IPS DF 4.7 (cell line): ENCODE data around the gene GMDS.

ENCODE experiments used
- DNase-seq: peaks from one replicate; pipeline ENCODE4 v3.0.0-alpha.2; 2013; ENCODE audit warnings: low spot score; ENCODE audit errors: extremely low read depth

GMDS gene

DNA sequence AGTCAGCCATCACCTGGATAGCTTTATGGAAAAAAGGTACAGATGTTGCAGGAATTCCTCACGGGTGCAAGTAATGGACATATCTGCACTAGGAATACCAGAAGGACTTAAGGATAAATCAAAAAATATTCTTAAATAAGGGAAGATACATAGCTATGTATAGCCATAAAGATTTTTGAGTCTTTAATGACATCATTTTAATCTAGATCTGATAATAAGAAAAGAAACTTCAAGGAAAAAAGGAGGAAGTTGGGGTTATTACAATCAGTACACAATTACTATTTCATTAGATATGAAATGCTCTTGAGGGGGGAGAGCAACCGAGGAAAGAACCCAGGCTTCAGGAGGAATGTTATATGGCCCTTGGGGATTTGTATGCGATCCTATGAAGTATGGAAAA, 525.5 kb downstream of the GMDS start:
- DNase-seq = no peak

DNA sequence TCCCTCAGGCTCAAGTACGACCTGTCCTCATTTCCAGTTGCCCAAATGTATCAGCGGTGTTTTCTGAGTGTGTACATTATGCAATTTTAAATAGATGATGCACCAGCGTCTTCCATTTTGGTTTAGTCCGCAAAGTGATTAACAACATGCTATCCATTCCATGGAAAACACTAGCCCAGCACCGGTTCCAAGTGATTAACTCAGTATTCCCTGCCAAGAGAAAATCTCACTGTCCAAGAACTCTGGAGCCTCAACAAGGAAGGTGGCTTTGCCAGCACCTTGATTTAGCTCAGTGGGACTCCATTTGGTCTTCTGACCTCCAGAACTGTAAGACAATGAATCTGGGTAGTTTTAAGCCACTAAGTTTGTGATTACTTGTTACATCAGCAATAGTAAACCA, 528.5 kb downstream of the GMDS start:
- DNase-seq = no peak

- no peak for DNase-seq
Observed at GRCh38 chr6:1716396-1716795, 529.0 kb downstream of the GMDS start.

DNA sequence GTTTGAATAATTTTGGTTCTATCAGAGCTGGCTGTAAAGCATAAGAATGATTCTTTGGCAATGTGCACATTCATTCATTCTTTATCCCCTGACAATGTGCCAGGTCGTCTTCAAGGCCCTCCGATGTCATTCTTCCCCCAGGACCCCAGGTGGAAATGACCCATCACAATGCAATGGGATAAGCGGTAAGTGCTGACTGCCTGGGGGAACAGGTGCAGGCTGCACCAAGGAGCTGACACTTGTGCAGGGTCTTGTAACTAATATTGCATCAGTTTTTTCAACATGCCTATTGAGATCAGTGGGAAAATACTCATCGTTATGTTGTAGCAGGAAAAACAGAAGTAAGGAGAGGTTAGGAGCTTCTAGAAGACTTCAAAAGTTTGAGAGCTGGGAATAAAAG, 530.1 kb downstream of the GMDS start:
- no peak for DNase-seq

GRCh38 chr6:1714654-1715053, 530.8 kb downstream of the GMDS start:
- DNase-seq = no peak

DNA sequence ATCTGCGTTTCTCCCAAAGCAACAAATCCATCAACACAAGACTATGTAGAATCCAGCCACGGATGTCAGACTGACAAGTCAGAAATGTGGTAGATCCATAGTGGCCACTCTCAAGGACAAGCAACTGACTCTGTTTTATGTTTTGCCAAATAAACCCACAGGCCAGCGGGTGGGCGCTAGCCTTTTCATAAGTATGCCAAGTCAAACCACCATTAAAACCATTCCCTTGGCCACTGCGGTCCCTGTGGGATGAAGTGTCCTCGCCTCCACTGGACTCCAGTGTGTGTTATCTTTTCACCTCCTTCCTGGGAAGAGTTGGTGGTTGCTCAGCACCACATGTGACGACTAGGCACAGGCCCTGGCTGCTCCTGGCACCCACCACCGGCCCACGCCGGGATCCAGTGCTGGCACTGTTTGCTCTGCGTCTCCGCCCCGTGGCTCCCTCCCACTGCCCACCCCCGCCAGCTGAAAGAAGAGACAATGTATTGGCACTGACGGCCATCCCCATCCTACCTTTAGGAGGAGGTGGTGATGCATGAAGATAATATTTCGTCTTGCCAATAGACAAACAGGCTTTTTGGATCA, 532.3 kb downstream of the GMDS start:
- no peak for DNase-seq

GRCh38 chr6:1712451-1712850, 533.0 kb downstream of the GMDS start:
- DNase-seq = no peak

DNA sequence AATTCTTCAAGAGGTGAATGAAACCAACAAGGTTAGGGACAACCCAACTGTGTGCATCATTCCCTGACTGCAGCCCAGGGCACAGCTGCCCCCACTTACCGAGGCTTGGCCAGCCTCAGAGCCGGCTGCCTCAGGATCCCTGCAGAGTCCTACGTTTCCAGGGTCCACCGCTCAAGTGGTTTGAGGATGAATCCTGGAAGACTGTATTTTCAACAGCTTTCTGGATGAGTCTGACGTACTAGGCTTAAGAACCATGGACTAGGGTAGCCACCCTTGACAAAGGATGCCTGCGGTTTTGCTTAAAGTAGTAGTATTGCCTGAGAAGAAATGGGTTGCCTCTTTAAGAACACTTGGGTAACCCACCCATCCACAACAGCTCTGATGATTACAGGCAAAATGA, 534.3 kb downstream of the GMDS start:
- DNase-seq = no peak

- DNase-seq = no peak
Observed at GRCh38 chr6:1709234-1709641, 536.2 kb downstream of the GMDS start.

GRCh38 chr6:1708820-1709219, 536.6 kb downstream of the GMDS start:
- no peak for DNase-seq

DNA sequence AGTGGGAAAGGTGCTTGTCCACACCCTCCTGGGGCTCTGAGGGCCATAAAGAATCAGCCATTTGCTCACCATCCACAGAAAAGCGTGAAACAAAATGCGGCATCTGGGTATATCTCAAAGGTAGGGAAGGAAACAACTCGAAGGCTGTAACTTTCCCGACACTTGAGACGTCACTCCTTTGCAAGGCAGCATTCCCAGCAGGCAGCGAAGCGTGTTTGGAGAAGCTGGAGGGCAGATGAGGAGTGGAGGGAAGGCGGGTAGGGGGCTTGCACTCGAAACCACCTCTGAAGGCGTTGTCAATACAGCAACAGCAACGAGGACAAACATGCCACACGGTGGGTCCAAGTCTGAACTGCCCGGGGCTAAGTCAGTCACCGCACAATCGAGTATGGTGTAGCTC, 537.3 kb downstream of the GMDS start:
- no peak for DNase-seq

GRCh38 chr6:1705630-1706029, 539.8 kb downstream of the GMDS start:
- DNase-seq = no peak

GRCh38 chr6:1705183-1705582, 540.2 kb downstream of the GMDS start:
- DNase-seq = no peak

- DNase-seq = no peak
Observed at GRCh38 chr6:1704711-1705110, 540.7 kb downstream of the GMDS start.

DNA sequence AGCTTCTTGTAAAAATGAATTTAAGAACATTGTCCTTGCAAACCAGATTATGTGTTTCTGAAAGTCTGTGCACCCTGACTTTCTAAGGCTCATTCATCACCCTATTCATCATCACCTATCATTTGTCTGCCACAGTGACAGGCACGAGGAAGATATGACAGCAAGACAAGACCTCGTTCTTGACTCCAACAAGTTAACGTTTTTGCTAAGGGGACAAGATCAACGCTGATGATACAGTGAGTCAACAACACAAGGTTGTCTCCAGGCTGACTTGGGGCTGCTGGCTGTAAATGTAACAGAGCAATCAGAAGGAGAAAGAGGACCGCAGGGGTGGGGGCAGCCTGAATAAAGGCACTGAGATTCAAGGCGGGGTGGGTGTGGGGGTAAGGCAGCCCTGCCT, 541.5 kb downstream of the GMDS start:
- DNase-seq = no peak

GRCh38 chr6:1703091-1703855, 542.1 kb downstream of the GMDS start:
- DNase-seq = no peak

DNA sequence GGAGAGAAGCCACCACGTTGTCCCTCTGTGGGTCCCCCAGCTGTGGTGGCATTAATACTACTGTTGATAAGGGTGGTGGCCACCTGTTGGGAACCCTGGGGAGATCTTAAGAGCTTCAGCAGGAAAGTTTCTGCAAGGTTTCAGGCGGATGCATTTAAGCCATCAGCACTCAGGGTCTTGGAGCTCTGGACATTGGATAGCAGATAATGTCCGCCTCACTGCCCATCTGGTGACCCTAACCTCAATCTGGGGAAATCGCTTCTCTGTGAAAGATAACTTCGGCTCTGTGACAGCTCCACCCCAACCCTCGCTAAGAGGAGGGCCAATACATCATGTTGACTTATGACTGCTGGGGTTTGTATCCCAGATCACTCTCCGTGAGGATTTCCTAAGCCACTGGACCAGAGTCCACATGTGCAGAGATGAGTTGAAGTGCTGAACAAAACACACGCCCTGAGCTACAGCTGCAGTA, 542.8 kb downstream of the GMDS start:
- no peak for DNase-seq

DNA sequence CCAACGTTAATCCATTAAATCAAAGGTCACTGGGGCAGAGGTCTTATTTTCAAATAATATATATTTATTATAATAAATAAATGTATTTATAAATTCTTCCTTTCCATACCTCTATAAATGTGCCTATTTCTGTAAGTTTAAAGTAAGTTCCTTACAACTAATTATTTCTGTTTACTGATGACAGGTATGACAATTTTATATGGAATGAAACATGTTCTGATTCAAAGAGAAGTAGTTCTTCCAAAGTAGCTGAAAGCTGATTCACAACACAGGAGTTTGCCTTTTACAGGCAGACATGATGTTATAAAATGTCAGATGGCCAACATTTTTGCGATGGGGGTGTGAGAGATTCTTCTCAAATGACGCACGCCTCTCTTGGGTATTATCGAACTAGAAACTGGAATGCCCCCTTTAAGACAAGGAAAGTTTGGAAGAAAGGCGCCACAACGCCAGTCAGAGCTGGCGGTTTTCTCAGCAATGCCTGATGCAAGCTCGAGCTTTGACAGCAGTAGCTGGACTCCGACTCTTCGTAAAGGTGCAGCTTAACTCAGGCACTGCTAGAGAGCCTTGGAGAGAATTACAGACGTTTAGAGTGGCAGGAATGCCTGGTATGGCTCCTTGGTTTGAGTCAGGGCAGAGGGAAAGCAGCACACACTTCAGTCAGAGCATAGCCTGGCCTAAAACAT, 543.6 kb downstream of the GMDS start:
- no peak for DNase-seq

- no peak for DNase-seq
Observed at GRCh38 chr6:1700278-1700967, 545.0 kb downstream of the GMDS start.

GRCh38 chr6:1698527-1698926, 546.9 kb downstream of the GMDS start:
- DNase-seq = no peak

- DNase-seq = no peak
Observed at GRCh38 chr6:1697688-1698351, 547.6 kb downstream of the GMDS start.

DNA sequence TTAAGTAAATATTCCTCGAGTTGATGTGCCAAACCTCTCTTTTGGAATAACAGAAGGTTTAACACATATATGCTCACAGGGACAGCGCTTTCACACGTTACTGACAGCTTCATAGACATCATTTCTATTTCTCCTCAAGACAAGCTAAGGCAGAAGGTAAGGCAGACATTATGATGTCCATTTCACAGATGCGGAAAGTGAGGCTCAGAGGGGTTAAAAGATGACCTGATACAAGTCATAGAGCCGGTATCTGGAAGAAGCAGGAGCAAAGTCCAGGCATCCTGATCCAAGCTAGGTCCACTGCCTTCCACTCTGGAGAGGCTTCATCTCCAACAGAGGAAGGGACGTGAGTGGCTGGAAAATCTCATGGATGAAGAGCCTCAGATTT, 548.9 kb downstream of the GMDS start:
- no peak for DNase-seq
